ENCODE measurements around the gene CCDC13. TPM values are rescaled to one million over a fixed set of nuclear protein-coding genes. Genes with fewer than 3 reads are reported as not detected.

Gene CCDC13
- total RNA-seq, 1 experiment from 2014 or later = 2.3 TPM

- ATAC-seq (no peak), DNase-seq (ENCODE audit: low read depth, low spot score) (no peak)
- Histone ChIP-seq H3K4me1 (ENCODE audit: control insufficient read depth in 1 of 2, insufficient read depth in 2 of 2, low read length in 2 of 2) (no peaks in the 10 kb centered on the region), H2AFZ (ENCODE audit: low read depth, low read length, poor library complexity, severe bottlenecking) (no peak overlapping the region), H3K36me3 (ENCODE audit: control insufficient read depth in 1 of 2, insufficient read depth in 2 of 2, low read length in 2 of 2) (no peaks in the 10 kb centered on the region), H4K20me1 (ENCODE audit: insufficient read depth) (no peaks in the 10 kb centered on the region), H3K27ac (ENCODE audit: low read depth, low read length) (no peak overlapping the region), H3K4me2 (ENCODE audit: low read length) (no peak overlapping the region), H3K9me3 (ENCODE audit: control insufficient read depth in 1 of 2, insufficient read depth in 1 of 2, low read depth in 1 of 2, low read length in 2 of 2) (no peaks in the 10 kb centered on the region; a peak in 1 of 4 replicates), H3K9ac (ENCODE audit: low read length) (no peak overlapping the region), H3K79me2 (ENCODE audit: insufficient read depth, low read length) (no peaks in the 10 kb centered on the region), H3K27me3 (ENCODE audit: insufficient read depth, low read length) (no peaks in the 10 kb centered on the region), H3K4me3 (replicated peaks in 1 of 2; ENCODE audit: low read depth in 1 of 2, low read length in 2 of 2) (no peak overlapping the region), H3K9me2 (ENCODE audit: insufficient read depth) (no peaks in the 10 kb centered on the region)
- CTCF ChIA-PET = no interaction called here
- intact Hi-C loops (cut with micrococcal nuclease) = no loop called here
- no TSS peak for BruUV-seq (replicated peaks)
- RAD21 ChIA-PET (ENCODE audit: low non-redundant PET in 1 of 2, low total read pairs in 2 of 2, uncharacterized antibody in 2 of 2, unreplicated experiment in 2 of 2) = no interaction called here
- TF ChIP-seq POLR2AphosphoS5 (IDR thresholded peaks at IDR 0.05; ENCODE audit: low read depth, low read length) = no peak
- no peak for TF ChIP-seq SP1 (IDR thresholded peaks at IDR 0.05; ENCODE audit: low read depth)
- TF ChIP-seq MAX (IDR thresholded peaks at IDR 0.05) = no peak
- no peak for TF ChIP-seq RAD21 (IDR thresholded peaks at IDR 0.05; ENCODE audit: low read depth)
- TF ChIP-seq, protein P1, sequence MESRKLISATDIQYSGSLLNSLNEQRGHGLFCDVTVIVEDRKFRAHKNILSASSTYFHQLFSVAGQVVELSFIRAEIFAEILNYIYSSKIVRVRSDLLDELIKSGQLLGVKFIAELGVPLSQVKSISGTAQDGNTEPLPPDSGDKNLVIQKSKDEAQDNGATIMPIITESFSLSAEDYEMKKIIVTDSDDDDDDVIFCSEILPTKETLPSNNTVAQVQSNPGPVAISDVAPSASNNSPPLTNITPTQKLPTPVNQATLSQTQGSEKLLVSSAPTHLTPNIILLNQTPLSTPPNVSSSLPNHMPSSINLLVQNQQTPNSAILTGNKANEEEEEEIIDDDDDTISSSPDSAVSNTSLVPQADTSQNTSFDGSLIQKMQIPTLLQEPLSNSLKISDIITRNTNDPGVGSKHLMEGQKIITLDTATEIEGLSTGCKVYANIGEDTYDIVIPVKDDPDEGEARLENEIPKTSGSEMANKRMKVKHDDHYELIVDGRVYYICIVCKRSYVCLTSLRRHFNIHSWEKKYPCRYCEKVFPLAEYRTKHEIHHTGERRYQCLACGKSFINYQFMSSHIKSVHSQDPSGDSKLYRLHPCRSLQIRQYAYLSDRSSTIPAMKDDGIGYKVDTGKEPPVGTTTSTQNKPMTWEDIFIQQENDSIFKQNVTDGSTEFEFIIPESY (IDR thresholded peaks at IDR 0.05; ENCODE audit: extremely low read depth, insufficient replicate concordance, low read length) = no peak
- TF ChIP-seq, protein P2, sequence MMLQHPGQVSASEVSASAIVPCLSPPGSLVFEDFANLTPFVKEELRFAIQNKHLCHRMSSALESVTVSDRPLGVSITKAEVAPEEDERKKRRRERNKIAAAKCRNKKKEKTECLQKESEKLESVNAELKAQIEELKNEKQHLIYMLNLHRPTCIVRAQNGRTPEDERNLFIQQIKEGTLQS (IDR thresholded peaks at IDR 0.05) = no peak
- TF ChIP-seq EZH2 (IDR thresholded peaks at IDR 0.05) = no peak
- TF ChIP-seq YY1 (IDR thresholded peaks at IDR 0.05; ENCODE audit: extremely low read depth, insufficient replicate concordance, low read depth, low read length) = no peak
- no peak for TF ChIP-seq ZNF274 (IDR thresholded peaks at IDR 0.05; ENCODE audit: low read depth, low read length)
- TF ChIP-seq SIN3A (IDR thresholded peaks at IDR 0.05; ENCODE audit: low read depth) = no peak
- TF ChIP-seq CEBPB (IDR thresholded peaks at IDR 0.05; ENCODE audit: low read depth) = no peak
- POLR2A ChIA-PET = no interaction called here
These were observed 47.6 kb downstream of the CCDC13 start for GRCh38 chr3:42725454-42725853.

All from HCT116 (cell line).